Measurements from ENCODE around the gene SLC37A1. TPM values are rescaled to one million over a fixed set of nuclear protein-coding genes. Genes with fewer than 3 reads are reported as not detected.

The SLC37A1 gene
- total and polyA plus RNA-seq, 2 donors from 2014 or later: 3.4 to 21.8 TPM

- Histone ChIP-seq H3K9me3 (ENCODE audit: control insufficient read depth in 2 of 3, insufficient read depth in 1 of 3, low read length in 3 of 3) (no peaks in the 10 kb centered on the region), H3K9ac (ENCODE audit: low read length in 3 of 3) (no peak overlapping the region), H3K36me3 (ENCODE audit: control insufficient read depth in 2 of 3, insufficient read depth in 3 of 3, low read length in 3 of 3) (no peaks in the 10 kb centered on the region), H3K27ac (ENCODE audit: low read depth in 2 of 2, low read length in 2 of 2) (no peak overlapping the region), H3K4me3 (ENCODE audit: low read length in 3 of 3) (no peak overlapping the region), H3K4me1 (ENCODE audit: control insufficient read depth in 2 of 3, insufficient read depth in 2 of 3, low read depth in 1 of 3, low read length in 3 of 3) (no peaks in the 10 kb centered on the region), H3K27me3 (ENCODE audit: control insufficient read depth, insufficient read depth, low read length) (no peaks in the 10 kb centered on the region)
- no peak for TF ChIP-seq CTCF (IDR thresholded peaks at IDR 0.05; ENCODE audit: borderline replicate concordance, extremely low read depth, insufficient read depth)
- FAIRE-seq (no peak), DNase-seq (no peak)
- intact Hi-C loops (cut with DNase I): no loop called here
Observed at GRCh38 chr21:42486531-42486930, 27.1 kb upstream of the SLC37A1 start.

GRCh38 chr21:42489006-42489563 lies 24.6 kb upstream of the SLC37A1 start:
- H3K9me3 ChIP-seq (ENCODE audit: control insufficient read depth in 2 of 3, insufficient read depth in 1 of 3, low read length in 3 of 3): no peaks in the 10 kb centered on the region
- H3K36me3 ChIP-seq (ENCODE audit: control insufficient read depth in 2 of 3, insufficient read depth in 3 of 3, low read length in 3 of 3): no peaks in the 10 kb centered on the region
- no peak for TF ChIP-seq CTCF (IDR thresholded peaks at IDR 0.05; ENCODE audit: borderline replicate concordance, extremely low read depth, insufficient read depth)
- no peaks in the 10 kb centered on the region for H3K4me1 ChIP-seq (ENCODE audit: control insufficient read depth in 2 of 3, insufficient read depth in 2 of 3, low read depth in 1 of 3, low read length in 3 of 3)
- DNase-seq (peak in 1 of 5 donors; percentile 18), FAIRE-seq (no peak)
- no peak overlapping the region for H3K9ac ChIP-seq (ENCODE audit: low read length in 3 of 3)
- H3K4me3 ChIP-seq (ENCODE audit: low read length in 3 of 3): no peak overlapping the region
- intact Hi-C loops (cut with DNase I): no loop called here
- no peaks in the 10 kb centered on the region for H3K27me3 ChIP-seq (ENCODE audit: control insufficient read depth, insufficient read depth, low read length)
- no peak overlapping the region for H3K27ac ChIP-seq (ENCODE audit: low read depth in 2 of 2, low read length in 2 of 2)

GRCh38 chr21:42489991-42490390 lies 23.7 kb upstream of the SLC37A1 start:
- intact Hi-C loops (cut with DNase I): no loop called here

More at GRCh38 chr21:42489991-42490390, 23.7 kb upstream of the SLC37A1 start:
- Histone ChIP-seq H3K4me1 (ENCODE audit: control insufficient read depth in 2 of 3, insufficient read depth in 2 of 3, low read depth in 1 of 3, low read length in 3 of 3) (no peaks in the 10 kb centered on the region), H3K27me3 (ENCODE audit: control insufficient read depth, insufficient read depth, low read length) (no peaks in the 10 kb centered on the region), H3K9me3 (ENCODE audit: control insufficient read depth in 2 of 3, insufficient read depth in 1 of 3, low read length in 3 of 3) (no peaks in the 10 kb centered on the region), H3K27ac (ENCODE audit: low read depth in 2 of 2, low read length in 2 of 2) (no peak overlapping the region), H3K9ac (ENCODE audit: low read length in 3 of 3) (no peak overlapping the region), H3K36me3 (ENCODE audit: control insufficient read depth in 2 of 3, insufficient read depth in 3 of 3, low read length in 3 of 3) (no peaks in the 10 kb centered on the region), H3K4me3 (ENCODE audit: low read length in 3 of 3) (no peak overlapping the region)
- FAIRE-seq (no peak), DNase-seq (peak in 1 of 5 donors; percentile 13)
- TF ChIP-seq CTCF (IDR thresholded peaks at IDR 0.05; ENCODE audit: borderline replicate concordance, extremely low read depth, insufficient read depth): no peak

Data from kidney (tissue), 14 donors.